ENCODE measurements around the gene DYNC1LI1.

DYNC1LI1 gene

DNA sequence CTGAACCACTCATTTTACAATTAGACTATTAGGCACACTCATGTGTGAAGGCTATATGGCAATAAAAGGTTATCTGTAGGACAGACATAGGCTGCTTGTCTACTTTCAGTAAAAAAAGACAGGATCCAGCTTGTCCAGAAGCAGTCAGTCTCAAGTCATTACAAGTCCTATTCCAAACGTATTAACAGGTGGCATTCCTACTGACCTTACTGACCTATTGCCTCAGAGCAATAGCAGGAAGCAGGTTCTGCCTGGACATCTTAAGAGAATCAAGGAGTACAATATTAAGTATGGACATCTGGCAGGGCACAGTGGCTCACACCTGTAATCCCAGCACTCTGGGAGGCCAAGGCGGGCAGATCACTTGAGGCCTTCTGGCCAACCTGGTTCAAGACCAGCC lies 75.0 kb downstream of the DYNC1LI1 start:
- intact Hi-C loops (cut with DNase I): no loop called here
- DNase-seq: no peak

- DNase-seq: no peak
- intact Hi-C loops (cut with DNase I): no loop called here
Observed at GRCh38 chr3:32495085-32495484, 75.6 kb downstream of the DYNC1LI1 start.

GRCh38 chr3:32493437-32494414 lies 76.9 kb downstream of the DYNC1LI1 start:
- DNase-seq: no peak
- intact Hi-C loops (cut with DNase I): no loop called here

DNA sequence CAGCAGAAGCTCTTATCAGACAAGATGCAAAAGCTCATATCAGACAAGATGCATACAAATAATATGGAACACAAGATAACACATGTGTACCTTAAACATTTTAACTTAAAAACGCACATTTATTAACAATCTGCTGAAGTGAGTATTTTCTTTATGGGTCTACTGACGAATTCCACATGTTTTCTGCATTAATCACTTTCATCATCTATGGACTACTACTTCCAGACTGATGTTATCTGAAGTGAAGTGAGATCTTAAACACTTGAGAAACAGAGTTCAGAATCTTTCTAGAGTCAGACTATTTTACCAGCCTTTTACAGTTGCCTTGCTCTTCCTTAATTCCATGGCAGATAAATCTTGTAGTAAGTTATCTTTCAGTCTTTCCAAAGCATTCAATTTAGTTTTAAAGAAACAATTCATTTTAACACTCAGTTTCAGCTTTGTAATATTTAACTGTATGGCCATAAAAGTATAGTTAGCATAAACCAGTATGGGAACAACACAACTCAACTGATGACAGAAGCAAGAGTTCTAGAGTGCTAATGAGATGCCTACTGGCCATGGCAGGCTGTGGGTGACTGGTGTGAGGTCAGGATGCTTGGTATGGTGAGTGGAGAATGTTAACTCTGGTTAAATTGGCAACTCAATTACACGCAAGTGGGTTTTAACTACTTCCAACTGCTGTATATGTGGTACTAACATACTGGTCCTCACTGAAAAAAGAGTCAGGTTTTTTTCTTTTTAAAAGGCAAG lies 77.8 kb downstream of the DYNC1LI1 start:
- intact Hi-C loops (cut with DNase I): no loop called here
- no peak for DNase-seq

DNA sequence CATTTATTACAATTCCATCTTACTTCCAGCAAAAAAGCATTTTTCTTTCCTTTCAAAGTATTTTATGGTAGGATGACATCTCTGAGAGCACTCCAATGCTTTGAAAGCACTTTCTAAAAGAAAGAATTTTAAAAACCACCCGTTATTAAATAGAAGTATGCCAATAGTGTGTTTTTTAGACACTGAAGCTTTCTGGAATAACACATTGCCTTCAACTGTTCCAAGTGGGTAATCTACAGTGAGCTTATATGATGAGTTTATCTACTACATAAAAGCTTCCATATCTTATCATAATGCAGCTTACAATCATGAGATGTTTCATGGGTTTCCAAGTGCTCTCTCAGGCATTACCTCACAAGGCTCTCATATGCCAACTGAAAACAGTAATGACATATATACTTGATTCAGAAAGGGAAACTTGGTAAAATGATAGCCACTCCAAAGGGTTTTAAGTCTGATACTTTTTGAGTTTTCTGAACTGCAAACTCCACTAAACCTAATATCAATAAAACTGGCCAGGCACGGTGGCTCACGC lies 82.1 kb downstream of the DYNC1LI1 start:
- intact Hi-C loops (cut with DNase I): no loop called here
- DNase-seq: no peak

- intact Hi-C loops (cut with DNase I): no loop called here
Observed at GRCh38 chr3:32487781-32488473, 82.7 kb downstream of the DYNC1LI1 start.

GRCh38 chr3:32484436-32484835 lies 86.2 kb downstream of the DYNC1LI1 start:
- no peak for DNase-seq
- intact Hi-C loops (cut with DNase I): no loop called here

More at GRCh38 chr3:32487781-32488473, 82.7 kb downstream of the DYNC1LI1 start:
- no peak for DNase-seq

DNA sequence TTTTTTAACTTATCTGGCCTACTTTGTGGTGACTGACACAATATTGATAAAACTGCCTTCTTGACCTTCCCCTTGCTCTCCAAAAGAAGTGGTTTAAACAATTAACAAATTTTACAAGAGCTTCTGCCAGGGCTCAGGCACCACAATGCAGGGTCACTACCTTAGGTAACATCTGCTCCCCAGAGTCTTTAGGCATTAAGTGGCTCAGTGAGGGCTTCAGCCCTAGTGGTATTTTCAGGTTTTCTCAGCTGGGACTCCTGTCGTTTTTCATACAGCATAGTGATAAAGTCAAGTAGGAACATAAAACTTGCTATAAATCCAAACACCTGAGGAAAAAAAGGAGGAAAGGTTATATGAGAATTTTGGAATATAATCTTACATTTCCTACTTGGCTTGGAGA lies 86.9 kb downstream of the DYNC1LI1 start:
- intact Hi-C loops (cut with DNase I): no loop called here

DNA sequence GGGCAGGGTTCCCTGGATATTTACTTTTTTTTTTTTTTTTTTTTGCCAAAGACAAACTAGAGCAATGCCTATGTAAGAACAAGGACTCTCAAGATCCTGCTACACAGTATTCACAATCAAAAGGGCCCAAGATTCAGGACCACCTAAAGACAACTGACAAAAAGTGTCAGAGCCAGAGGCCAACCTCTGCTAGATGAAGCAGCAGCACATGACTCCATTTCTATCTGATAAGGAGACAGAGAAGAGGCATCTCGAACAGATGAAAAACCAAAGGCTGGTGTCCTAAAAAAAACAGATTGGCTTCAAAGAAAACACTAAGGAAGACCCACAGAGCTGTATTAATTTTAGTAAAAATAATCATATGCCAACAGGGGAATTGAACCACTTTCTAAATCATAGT lies 88.0 kb downstream of the DYNC1LI1 start:
- DNase-seq: no peak
- intact Hi-C loops (cut with DNase I): no loop called here

More for the DNA sequence above, 86.9 kb downstream of the DYNC1LI1 start:
- DNase-seq: no peak

GRCh38 chr3:32481791-32482631 lies 88.6 kb downstream of the DYNC1LI1 start:
- intact Hi-C loops (cut with DNase I): no loop called here
- no peak for DNase-seq

DNA sequence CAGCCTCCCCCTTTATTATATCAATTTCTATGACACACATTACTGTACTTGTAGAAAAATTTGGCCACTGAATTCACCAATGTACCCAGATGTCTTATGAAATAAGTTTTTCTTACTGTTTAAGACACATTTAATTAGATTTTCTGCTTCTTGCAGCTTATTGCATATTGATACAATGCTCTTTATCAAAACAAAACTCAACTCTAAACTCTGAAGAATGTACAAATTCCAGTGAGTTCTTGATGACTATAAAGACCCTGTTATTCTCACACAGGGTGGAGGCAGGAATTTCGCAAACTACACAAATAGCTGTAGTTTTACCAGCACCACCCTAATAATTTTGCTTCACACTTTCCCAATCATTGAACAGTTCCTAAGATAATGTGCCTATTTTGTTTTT lies 90.1 kb downstream of the DYNC1LI1 start:
- intact Hi-C loops (cut with DNase I): no loop called here
- no peak for DNase-seq
